Measurements from ENCODE around the gene NOD2.

DNA sequence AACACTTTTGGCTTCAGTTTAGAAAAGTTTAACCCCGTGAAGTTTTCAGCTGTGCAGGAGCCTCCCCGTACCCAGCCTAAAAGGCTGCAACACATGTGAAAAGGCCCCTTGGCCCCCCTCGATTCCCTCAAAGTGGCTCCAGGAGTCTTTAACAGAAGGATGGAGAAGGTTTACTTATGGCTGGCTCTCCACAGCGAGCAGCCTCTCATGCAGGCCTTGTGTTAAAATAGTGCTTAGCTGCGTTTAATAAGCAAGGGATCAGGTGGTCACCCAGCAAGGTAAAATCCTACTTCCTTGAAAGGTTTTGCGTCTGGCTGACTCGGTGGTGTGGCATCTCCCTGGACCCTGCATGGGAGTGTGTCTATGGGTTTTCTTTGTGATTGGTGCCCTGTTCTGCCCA is 40.1 kb downstream of the NOD2 start:
- TF ChIP-seq POLR2A (IDR thresholded peaks at IDR 0.05): no peak
- TF ChIP-seq, protein P1, sequence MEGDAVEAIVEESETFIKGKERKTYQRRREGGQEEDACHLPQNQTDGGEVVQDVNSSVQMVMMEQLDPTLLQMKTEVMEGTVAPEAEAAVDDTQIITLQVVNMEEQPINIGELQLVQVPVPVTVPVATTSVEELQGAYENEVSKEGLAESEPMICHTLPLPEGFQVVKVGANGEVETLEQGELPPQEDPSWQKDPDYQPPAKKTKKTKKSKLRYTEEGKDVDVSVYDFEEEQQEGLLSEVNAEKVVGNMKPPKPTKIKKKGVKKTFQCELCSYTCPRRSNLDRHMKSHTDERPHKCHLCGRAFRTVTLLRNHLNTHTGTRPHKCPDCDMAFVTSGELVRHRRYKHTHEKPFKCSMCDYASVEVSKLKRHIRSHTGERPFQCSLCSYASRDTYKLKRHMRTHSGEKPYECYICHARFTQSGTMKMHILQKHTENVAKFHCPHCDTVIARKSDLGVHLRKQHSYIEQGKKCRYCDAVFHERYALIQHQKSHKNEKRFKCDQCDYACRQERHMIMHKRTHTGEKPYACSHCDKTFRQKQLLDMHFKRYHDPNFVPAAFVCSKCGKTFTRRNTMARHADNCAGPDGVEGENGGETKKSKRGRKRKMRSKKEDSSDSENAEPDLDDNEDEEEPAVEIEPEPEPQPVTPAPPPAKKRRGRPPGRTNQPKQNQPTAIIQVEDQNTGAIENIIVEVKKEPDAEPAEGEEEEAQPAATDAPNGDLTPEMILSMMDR (IDR thresholded peaks at IDR 0.05): no peak

All from thyroid gland (tissue), 4 donors.